Thoracic aorta (tissue), 2 donors: ENCODE data around the gene DNAI7. TPM values are rescaled to one million over a fixed set of nuclear protein-coding genes. Genes with fewer than 3 reads are reported as not detected.
A peak's percentile ranks its signal among the peaks of the same experiment; 100 is the strongest.

Experiments
- ATAC-seq: fragments of 150-250 bp; one replicate; pipeline ENCODE4 v1.8.0; 2017; ENCODE audit warnings: low read depth; ENCODE audit not compliant: insufficient number of reproducible peaks, low FRiP score
- DNase-seq: peaks from one replicate; pipeline ENCODE4 v3.0.0-alpha.2; 2020; ENCODE audit warnings: low spot score
- H3K27ac ChIP-seq, 2 donors: fragments of 200-600 bp; sonication (generic); 1 replicate in 1 of 2; 2 replicates in 1 of 2; pipeline ENCODE4 v1.5.1; 2016; ENCODE audit warnings: mild to moderate bottlenecking in 2 of 2, moderate library complexity in 2 of 2
- H3K27me3 ChIP-seq: fragments of 200-600 bp; sonication (generic); replicated peaks from 2 replicates; pipeline ENCODE4 v1.6.0; 2016; ENCODE audit warnings: mild to moderate bottlenecking; ENCODE audit not compliant: insufficient read depth
- H3K36me3 ChIP-seq: fragments of 200-600 bp; sonication (generic); one replicate; pipeline ENCODE4 v1.5.1; 2016
- H3K4me1 ChIP-seq, 2 donors: fragments of 200-600 bp; sonication (generic); 1 replicate in 1 of 2; 2 replicates in 1 of 2; pipeline versions ENCODE4 v1.5.1 to v1.6.0; 2016; ENCODE audit warnings: low read depth in 2 of 2, mild to moderate bottlenecking in 1 of 2; ENCODE audit not compliant: control insufficient read depth in 1 of 2
- H3K4me3 ChIP-seq: fragments of 200-600 bp; sonication (generic); 2 replicates; pipeline ENCODE4 v1.5.1; 2016; ENCODE audit warnings: mild to moderate bottlenecking
- H3K9me3 ChIP-seq: fragments of 200-600 bp; sonication (generic); 2 replicates; pipeline ENCODE4 v1.5.1; 2016
- total RNA-seq, 2 donors: library from RNA; depleted of rRNA; stranded (reverse); fragments of >200 nt; gene quantifications; one replicate each; pipeline versions ENCODE4 v1.1.0 to v1.2.3, GENCODE V29; 2016
- TF ChIP-seq, protein P1 (sequence below): fragments of 200-600 bp; sonication (generic); IDR thresholded peaks from one replicate; pipeline ENCODE4 v1.5.1; 2019; ENCODE audit warnings: antibody characterized with exemption

Gene DNAI7
- total RNA-seq, 2 donors from 2014 or later, result not detected

DNA sequence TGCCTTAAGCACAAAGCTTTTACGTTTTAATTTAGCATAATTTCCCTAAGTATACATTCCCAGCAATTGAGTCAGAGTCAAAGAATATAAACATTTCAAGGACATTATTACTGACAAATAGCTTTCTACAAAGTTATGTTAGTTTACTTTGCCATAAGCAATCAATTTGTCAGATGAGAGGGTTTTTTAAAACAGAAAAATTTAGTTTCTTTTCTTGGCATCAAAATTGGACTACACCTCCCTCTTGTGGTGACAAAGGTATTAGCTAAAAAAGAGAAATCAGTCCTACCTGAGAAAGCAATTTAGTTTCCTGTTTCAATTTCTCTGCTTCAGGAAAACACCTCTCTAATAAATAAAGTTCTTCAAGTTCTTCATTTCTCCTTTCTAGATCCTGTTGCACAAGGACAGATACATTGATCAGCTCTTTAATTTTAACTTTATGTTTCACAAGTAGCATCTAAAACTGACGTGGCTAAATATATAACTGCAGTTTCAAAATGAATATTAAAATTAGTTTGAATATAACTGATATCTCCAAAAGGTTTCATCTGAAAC, 39.9 kb downstream of the DNAI7 start:
- Histone ChIP-seq H3K4me1 (peaks cover 5 to 12% of the 10 kb centered on the region in 2 donors), H3K9me3 (no peaks in the 10 kb centered on the region), H3K4me3 (no peak overlapping the region), H3K27ac (no peak overlapping the region), H3K27me3 (no peaks in the 10 kb centered on the region), H3K36me3 (no peaks in the 10 kb centered on the region)
- ATAC-seq (no peak), DNase-seq (no peak)
- TF ChIP-seq, protein P1, sequence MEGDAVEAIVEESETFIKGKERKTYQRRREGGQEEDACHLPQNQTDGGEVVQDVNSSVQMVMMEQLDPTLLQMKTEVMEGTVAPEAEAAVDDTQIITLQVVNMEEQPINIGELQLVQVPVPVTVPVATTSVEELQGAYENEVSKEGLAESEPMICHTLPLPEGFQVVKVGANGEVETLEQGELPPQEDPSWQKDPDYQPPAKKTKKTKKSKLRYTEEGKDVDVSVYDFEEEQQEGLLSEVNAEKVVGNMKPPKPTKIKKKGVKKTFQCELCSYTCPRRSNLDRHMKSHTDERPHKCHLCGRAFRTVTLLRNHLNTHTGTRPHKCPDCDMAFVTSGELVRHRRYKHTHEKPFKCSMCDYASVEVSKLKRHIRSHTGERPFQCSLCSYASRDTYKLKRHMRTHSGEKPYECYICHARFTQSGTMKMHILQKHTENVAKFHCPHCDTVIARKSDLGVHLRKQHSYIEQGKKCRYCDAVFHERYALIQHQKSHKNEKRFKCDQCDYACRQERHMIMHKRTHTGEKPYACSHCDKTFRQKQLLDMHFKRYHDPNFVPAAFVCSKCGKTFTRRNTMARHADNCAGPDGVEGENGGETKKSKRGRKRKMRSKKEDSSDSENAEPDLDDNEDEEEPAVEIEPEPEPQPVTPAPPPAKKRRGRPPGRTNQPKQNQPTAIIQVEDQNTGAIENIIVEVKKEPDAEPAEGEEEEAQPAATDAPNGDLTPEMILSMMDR, result peak; percentile 61

DNA sequence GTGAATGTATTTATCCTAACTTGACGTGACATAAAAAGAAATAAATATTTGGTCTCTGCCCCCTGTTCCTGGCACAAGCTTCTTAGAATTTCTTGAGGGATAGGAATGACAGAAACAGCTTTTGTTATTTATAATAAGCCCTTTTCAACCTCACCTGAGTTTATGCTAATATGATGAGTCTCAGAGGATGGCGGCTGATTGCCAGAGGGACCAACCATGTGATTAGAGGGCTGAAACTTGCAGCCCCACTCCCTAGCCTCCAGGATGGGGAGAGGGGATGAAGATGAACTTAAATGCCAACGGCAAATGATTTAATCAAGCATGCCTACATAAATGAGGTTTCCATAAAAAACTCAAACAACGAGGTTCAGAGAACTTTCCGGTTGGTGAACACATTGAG, 42.9 kb downstream of the DNAI7 start:
- H3K27ac ChIP-seq, result peak overlapping the region; percentile 56 to 73
- H3K4me1 ChIP-seq, result peaks cover 5 to 12% of the 10 kb centered on the region in 2 donors
- DNase-seq (no peak), ATAC-seq (no peak)
- H3K4me3 ChIP-seq, result no peak overlapping the region
- no peaks in the 10 kb centered on the region for H3K36me3 ChIP-seq
- no peaks in the 10 kb centered on the region for H3K9me3 ChIP-seq
- TF ChIP-seq, protein P1, result no peak
- no peaks in the 10 kb centered on the region for H3K27me3 ChIP-seq

DNA sequence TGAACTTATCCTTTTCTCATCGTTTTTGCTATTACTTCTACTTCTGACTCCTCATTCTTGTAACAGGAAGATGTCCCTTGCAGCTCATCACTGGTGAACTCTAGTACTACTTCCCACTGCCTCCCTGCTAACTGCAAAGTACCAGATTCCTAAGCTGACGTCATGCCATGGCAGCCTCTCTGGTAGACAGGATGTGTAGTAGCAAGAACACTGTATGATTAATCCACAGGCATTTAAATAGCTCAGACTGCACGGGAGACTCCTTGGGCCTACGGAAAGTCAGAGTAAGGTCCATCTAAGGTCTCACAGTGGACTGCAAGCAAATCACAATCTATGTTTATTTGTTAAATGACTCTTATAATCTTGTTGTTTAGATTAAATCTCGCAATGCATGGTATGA, 43.5 kb downstream of the DNAI7 start:
- peak; percentile 100 for ATAC-seq
- Histone ChIP-seq H3K4me3 (no peak overlapping the region), H3K4me1 (peaks cover 5 to 12% of the 10 kb centered on the region in 2 donors), H3K36me3 (no peaks in the 10 kb centered on the region), H3K9me3 (no peaks in the 10 kb centered on the region), H3K27ac (peak overlapping the region; percentile 56 to 73), H3K27me3 (no peaks in the 10 kb centered on the region)
- TF ChIP-seq, protein P1, result no peak
- peak; percentile 85 for DNase-seq

- TF ChIP-seq, protein P1, result no peak
- no peak for ATAC-seq
- Histone ChIP-seq H3K27me3 (no peaks in the 10 kb centered on the region), H3K9me3 (no peaks in the 10 kb centered on the region), H3K4me3 (no peak overlapping the region), H3K36me3 (no peaks in the 10 kb centered on the region), H3K27ac (no peak overlapping the region), H3K4me1 (peaks cover 1 to 5% of the 10 kb centered on the region in 2 donors)
- no peak for DNase-seq
Observed at GRCh38 chr12:25146686-25147085, 48.3 kb downstream of the DNAI7 start.

GRCh38 chr12:25135531-25136154, 59.3 kb downstream of the DNAI7 start:
- no peak overlapping the region for H3K4me3 ChIP-seq
- DNase-seq (no peak), ATAC-seq (no peak)
- H3K4me1 ChIP-seq, result no peaks in the 10 kb centered on the region
- no peaks in the 10 kb centered on the region for H3K36me3 ChIP-seq
- H3K27ac ChIP-seq, result no peak overlapping the region
- H3K9me3 ChIP-seq, result peaks cover 7% of the 10 kb centered on the region
- TF ChIP-seq, protein P1, result no peak
- H3K27me3 ChIP-seq, result no peaks in the 10 kb centered on the region
